Esophagus mucosa (tissue), 1 donor: Measurements from ENCODE around the gene ROBO4. TPM values are rescaled to one million over a fixed set of nuclear protein-coding genes. Genes with fewer than 3 reads are reported as not detected.

ENCODE experiments used
- ATAC-seq: fragments of 200-7000 bp; cut with Tn5 transposase; one replicate; pipeline ENCODE4 v1.9.1; 2020
- total RNA-seq: library from RNA; stranded (reverse); gene quantifications from one replicate; pipeline ENCODE4 v1.2.4, GENCODE V29; 2023
- donor health status: DM: yes; HTN: yes; CAD: no.

ROBO4 gene
- total RNA-seq, 1 donor from 2014 or later: 2.3 TPM

DNA sequence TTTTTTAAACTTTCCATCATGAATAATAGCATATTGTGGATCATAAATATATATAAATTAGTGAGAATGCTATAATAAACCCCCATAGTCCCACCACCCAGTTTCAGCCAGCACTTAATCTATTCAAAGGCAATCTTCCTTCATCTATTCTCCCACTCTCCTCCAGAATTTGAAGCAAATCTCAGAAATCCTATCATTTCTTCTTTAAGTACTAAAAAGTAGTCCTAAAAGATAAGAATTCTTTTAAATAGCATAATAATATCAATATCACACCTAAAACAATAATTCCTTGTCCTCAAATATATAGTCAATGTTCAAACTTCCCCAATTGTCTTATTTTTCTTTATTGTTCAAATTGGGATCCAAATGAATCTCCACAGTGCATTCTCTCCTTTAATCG is 57.0 kb downstream of the ROBO4 start:
- ATAC-seq: no peak

DNA sequence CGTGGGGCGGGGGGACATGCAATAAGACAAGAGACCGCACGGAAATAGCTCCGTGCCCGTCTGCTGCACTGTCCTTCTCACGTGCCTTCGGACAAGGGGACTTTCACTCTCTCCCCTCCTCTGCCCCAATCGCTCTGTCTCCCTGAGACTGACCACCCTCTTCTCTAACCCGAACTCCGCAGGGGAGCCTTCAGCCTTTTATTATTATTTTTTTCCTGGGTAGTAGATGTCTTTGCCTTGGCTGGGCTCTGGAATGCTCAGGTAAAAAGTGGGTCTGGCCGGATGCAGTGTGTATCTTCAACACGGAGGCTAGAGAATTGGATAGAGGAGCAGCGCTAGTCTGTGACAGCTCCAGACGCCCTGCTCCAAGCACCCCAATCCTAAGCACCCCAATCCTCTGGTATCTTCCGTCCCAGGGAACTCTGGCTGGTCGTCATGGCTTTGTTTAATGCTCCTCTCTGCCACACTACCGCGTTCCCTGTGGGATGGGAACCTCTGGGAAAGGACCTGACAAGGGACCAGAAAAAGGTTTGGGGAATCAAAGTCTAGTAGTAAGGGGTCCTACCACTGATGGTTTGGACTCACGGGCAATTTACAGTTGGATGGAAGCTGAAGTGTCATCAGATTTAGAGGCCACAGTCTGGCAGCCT is 57.6 kb downstream of the ROBO4 start:
- ATAC-seq: no peak

DNA sequence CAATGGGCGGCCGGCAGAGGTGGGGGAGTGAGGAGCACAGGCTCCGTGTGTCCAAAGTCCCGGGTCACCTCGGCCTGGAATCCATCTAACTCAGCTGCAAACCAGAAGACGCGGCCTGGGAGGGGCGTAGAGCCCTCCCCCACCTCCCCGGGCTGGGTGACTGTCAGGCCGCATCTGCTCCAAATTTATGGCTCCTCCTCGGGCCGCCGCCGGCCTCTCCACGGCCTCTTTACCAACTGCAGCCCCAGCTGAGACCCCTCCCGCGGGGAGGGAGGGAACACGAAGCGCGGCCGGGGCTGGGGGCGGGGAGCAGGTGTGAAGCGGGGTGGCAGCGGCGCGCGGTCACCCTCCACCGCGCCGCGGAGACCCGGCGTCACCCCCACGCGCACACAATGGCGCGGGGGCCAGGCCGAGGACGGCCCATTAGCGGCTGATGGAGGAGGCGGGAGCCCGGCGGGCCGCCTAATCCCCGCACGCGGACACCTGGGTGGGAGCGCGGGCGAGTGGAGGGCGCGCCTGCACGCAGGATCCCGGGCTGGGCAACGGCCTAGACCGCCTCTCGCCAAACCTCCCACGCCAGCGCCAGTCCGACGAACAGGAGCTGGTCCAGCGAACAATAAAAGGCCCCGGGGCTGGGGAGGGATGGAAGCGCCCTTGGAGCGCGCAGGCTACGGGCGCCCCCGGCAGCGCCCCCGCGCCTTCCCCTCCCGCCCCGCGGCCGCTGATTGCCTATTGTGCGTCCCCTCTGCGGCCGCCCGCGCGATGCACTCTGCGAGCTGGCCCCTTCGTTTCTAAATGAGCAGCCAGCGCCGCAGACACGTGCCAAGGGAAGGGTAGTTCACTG is 58.3 kb downstream of the ROBO4 start:
- ATAC-seq: no peak

DNA sequence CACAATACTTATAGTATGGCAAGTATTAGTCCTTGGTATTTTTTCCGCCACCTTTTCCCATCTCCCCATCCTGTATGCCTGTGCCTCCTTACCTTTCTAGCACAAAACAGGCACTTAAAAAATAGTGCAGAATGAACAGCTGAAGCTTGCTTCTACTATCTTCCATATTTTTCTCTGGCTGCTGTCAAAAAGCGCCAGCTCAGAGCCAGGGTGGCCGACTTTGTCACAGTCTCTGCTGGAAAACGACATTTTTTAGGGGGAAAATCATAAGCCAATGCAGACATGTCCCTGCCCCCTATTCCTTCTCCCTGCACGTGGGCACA is 58.9 kb downstream of the ROBO4 start:
- no peak for ATAC-seq

DNA sequence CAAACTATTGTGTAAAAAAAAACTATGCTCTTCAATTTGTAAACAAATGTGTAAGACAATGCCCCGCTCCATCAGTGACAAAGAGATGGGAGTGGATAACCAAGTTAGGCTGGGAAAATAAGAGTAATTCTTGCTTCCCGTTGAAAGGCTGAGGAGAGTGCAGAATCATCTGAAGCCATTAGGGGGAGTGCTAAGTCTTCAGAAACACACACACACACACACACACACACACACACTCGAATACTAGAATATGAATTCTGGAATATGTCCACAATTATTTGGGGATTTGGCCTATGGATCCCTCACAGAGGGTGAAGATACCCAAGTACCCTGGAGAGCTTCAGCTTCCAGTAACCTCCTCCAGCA is 60.2 kb downstream of the ROBO4 start:
- peak; percentile 74 for ATAC-seq

DNA sequence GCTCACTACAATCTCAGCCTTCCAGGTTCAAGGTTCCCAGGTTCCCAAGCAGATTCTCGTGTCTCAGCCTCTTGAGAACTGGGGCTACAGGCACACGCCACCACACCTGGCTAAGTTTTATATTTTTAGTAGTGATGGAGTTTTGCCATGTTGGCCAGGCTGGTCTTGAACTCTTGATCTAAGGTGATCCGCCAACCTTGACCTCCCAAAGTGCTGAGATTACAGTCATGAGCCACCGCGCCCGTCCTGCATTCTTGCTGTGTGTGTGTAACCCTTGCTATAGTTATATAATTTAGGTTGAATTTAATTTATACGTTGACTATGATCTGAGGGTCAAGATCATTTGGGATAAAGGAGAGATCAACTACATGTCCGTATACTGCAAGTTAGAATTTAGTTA is 61.7 kb downstream of the ROBO4 start:
- no peak for ATAC-seq

DNA sequence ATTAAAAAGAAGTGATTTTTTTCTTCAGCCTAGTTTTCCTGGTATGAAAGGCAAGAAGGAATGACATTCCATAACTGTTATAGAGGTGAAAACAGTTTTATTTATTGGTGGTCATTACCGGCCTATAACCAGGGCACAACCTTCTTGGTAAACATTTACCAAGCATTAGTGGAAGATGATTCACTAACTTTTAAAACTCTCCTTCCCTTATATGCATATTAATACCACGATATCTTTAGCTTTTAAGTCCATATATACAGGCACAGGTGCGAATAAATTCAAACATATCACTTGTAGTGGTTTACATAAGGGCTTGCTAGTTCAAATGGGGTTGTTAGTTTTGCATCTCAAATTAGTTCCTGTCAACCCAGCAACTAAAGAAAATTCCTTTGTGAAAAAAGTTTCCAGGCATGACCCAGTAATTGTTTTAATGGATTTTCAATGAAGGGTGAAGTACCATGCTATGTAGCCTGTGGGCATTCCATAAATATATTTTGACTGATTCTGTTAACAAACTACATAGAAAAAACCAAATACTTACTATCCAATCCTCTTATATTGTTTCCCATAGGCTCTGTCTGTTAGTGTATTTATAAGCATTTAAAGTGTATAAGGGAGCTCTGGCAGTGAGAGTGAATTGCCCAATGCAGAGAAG is 63.0 kb downstream of the ROBO4 start:
- ATAC-seq: no peak

Other genes with a start within 250 kb of the ROBO4 start
- 28.3 TPM for gene SIAE, start 224.1 kb downstream of the ROBO4 start, total RNA-seq
- 6.8 TPM for gene SPA17, start 224.0 kb downstream of the ROBO4 start, total RNA-seq
- 1.1 TPM for gene NRGN, start 157.9 kb downstream of the ROBO4 start, total RNA-seq
- gene VSIG2, start 145.6 kb downstream of the ROBO4 start, total RNA-seq: 8.8 TPM
- 8.5 TPM for gene ESAM, start 135.6 kb downstream of the ROBO4 start, total RNA-seq
- gene MSANTD2, start 97.5 kb downstream of the ROBO4 start, total RNA-seq: 4.1 TPM
- 2.6 TPM for gene ROBO3, start 32.4 kb downstream of the ROBO4 start, total RNA-seq
- gene HEPN1, start 21.4 kb upstream of the ROBO4 start, total RNA-seq: not detected
- gene HEPACAM, start 38.2 kb upstream of the ROBO4 start, total RNA-seq: not detected
- gene CCDC15, start 56.3 kb upstream of the ROBO4 start, total RNA-seq: 2.4 TPM
- 15.5 TPM for gene SLC37A2, start 165.4 kb upstream of the ROBO4 start, total RNA-seq
- gene TMEM218, start 213.8 kb upstream of the ROBO4 start, total RNA-seq: 14.3 TPM